OCI-LY7 (cell line): ENCODE data around the gene DTX1.

Experiments used
- CTCF ChIP-seq: fragments of 200-600 bp; sonication (generic); conservative IDR thresholded peaks from 2 replicates; pipeline ENCODE4 v1.5.1; 2014; ENCODE audit warnings: mild to moderate bottlenecking, antibody characterized with exemption, low read length, moderate library complexity, mixed read lengths
- EZH2phosphoT487 ChIP-seq: fragments of 200-600 bp; sonication (generic); IDR thresholded peaks from 2 replicates; pipeline ENCODE4 v1.6.1; 2018; ENCODE audit warnings: low read depth, borderline replicate concordance, mild to moderate bottlenecking, mixed run types, antibody characterized with exemption, low read length, moderate library complexity, mixed read lengths

GRCh38 chr12:113142173-113142885, 85.8 kb downstream of the DTX1 start:
- no peak for TF ChIP-seq CTCF
- no peak for TF ChIP-seq EZH2phosphoT487
